HG03039 (cell line): ENCODE data around the gene ELL.

Experiments used
- ATAC-seq: cut with Tn5 transposase; IDR thresholded peaks from one replicate; pipeline ENCODE4 v1.9.1; 2021; ENCODE audit warnings: mild to moderate bottlenecking, moderate library complexity; ENCODE audit not compliant: unreplicated experiment

Gene ELL

DNA sequence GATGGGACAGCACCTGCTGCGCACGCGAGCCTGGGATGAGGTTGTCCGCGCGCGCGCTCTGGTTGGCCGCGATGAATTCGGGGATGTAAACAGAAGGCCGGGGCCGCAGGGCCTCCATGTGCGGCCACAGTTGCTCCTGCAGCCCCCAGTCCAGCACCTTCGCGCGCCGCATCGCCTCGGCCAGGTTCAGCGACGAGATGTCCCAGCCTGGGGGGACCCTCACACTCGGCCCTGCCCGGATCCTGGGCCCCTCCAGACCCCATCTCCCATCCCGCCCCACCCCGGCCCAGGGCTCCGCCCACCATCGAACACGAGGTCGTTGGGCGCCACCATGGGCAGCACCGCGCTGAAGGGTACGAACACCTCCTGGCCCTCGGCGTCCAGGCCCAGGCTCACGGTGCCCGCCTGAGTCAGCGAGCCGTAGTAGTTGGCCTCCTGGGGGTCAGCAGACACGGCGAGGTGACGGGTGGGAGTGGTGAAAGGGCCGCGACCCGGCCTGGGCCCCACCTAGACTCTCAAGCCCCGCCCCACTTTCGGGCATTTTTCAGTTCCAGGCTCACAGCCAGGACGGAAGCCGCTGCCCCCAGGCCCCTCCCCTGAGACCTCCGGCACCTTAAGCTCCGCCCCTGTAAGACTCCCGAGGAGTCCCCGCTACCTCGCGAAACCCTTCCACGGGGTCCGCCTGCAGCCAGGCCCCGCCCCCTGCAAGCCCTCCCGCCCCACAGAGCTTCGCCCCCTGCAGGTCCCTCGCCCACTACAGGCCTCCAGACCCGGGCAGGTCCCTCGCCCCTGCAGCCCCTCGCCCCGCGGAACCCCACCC, 85.0 kb downstream of the ELL start:
- ATAC-seq, result peak; percentile 40

DNA sequence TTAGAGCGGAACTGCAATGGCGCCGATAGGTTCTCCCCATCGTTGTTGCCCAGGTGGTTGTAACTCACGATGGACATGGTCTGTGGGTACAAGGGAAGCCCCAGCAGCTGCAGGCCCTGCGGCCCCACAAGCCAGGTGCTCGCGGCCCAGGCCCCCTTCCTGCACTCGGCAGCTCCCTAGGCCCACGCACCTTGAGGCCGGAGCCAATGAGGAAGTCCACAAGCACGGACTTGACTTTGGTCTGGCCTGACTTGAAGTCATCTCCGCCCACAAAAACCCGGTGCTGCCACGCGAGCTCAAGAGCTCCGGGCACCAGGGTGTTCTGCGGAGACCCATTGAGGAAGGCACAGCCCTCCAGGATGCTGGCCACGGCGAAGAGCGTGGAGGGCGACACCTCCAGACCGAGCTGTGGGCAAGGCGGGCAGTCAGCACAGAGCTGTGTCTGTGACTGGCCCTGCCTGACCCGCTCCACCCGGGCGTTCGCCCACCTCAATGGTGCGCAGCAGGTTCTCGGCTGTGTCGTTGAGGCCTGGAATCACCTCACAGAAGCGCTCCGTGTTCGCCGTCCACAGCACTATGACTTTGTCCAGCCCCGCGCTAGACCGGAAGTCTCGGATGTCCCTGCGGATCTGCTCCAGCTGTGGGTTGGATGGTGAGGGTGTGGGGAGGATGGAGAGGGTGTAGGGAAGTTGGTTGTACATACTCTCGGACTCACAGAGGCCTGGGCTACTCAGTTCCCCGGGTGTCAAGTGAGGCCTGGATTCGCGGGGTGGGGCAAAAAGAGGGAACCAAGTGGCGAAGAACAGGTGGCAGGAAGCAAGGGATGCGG, 85.8 kb downstream of the ELL start:
- no peak for ATAC-seq

DNA sequence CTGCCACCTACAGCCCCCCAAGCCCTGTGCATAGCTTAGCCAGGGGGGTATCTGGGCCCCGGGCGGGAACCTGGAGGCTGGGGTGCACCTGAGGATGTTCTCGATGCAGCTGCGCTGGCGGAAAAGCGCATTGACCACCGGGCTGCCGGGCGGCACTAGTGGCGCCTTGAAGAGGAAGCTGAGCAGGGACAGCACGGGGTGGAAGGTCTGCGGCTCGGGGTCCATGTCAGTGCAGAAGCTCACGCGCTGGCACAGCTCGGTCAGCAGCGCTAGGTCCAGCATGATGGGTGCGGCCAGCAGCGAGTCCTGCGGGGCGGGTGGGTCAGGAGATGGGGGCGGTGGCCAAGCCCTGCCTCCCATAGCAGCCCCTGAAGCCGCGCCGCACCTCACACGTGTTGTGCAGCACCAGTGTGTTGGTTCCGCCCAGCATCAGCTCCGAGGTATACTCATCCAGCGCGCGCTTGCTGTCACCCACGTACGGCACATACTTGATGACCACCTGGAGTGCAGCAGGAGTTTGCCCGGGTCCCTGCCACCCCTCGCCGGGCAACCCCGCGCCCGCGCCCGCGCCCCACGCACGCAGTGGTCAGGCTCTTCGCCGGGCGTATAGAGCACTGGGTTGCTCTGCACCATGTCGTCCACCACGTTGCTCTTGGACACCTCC, 86.6 kb downstream of the ELL start:
- ATAC-seq, result no peak

DNA sequence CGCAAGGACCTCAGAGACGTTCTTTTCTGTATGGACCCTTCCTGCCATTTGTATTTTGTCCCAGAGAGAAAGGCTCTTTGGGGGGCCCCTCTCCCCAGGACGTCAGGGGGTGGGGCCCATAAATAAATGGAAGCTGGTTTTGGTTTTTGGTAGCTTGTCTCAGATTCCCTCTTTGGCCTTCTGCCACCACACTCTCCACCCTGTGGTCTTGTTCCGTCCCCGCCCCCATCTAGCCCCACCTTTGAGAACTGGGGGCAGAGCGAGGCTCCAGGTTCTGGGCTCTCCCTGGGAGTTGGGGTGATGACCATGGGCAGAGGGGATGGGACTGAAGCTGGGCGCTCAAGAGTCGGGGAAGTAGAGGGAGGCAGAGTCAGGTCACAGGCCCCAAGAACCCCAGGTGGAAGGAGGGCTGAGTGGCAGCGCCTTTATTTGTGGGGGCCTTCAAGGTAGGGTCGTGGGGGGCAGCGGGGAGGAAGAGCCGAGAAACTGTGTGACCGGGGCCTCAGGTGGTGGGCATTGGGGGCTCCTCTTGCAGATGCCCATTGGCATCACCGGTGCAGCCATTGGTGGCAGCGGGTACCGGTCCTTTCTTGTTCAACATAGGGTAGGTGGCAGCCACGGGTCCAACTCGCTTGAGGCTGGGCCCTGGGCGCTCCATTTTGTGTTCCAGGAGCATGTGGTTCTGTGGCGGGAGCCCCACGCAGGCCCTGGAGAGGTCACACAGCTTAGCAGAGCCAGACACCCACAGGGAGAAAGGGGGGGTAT, 87.3 kb downstream of the ELL start:
- ATAC-seq, result no peak

DNA sequence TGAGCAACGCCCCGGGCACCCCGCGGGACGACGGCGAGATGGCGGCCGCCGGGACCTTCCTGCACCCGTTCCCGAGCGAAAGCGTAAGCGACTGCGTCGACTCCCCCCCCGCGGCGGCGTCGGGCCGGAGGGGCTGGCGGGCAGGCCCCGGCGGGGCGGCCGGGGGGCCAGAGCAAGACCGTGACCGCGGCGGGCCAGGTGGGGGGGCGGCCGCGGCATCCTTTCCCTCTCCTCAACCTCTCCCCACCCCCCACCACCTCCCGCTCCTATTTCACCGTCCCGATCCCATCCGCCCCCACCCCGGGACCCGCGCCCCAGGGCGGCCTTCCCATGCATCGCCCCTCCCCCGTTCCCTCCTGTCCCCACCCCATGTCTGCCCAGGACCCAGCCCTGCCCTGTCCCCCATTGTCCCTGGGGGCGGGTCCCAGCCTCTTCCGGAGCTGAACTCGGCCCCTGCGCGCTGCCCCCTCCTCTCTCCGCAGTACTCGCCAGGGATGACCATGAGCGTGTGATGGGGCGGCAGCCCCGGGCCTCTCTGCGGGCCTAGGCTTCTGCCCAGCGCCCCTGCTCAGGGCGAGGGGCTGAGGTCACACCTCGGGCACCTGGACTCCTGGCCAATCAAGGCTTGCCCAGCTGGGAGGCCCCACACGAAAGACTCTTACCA, 88.0 kb downstream of the ELL start:
- ATAC-seq, result no peak

DNA sequence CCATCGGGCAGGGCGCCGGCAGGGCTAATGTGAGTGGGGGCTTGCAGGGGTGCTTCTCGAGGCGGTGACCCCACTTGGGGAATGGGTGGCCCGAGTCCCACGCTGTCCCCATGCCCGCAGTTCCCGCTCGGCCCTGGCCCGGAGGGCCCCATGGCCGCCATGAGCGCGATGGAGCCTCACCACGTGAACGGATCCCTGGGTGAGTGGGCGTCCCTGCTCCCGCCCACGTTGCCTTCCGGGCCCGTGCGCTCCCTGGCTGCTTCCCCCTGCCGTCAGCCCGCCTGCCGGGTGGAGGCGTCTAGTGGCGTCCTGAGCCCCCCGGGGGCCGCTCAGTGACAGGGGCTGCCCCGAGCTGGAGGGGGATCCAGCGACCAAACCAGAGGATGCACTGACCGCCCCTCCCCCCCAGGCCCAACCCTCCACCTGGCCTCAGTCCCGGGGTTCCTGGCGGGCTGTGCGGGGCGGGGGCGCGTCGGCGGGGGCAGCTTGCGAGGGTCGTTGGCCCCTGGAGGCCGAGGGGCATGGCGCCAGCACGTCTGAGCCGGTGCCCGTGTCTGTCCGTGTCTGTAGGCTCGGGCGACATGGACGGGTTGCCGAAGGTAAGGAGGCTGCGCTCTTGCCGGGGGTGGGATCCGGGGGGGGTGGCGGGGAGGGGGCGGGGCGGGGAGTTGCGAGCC, 88.7 kb downstream of the ELL start:
- ATAC-seq, result no peak

DNA sequence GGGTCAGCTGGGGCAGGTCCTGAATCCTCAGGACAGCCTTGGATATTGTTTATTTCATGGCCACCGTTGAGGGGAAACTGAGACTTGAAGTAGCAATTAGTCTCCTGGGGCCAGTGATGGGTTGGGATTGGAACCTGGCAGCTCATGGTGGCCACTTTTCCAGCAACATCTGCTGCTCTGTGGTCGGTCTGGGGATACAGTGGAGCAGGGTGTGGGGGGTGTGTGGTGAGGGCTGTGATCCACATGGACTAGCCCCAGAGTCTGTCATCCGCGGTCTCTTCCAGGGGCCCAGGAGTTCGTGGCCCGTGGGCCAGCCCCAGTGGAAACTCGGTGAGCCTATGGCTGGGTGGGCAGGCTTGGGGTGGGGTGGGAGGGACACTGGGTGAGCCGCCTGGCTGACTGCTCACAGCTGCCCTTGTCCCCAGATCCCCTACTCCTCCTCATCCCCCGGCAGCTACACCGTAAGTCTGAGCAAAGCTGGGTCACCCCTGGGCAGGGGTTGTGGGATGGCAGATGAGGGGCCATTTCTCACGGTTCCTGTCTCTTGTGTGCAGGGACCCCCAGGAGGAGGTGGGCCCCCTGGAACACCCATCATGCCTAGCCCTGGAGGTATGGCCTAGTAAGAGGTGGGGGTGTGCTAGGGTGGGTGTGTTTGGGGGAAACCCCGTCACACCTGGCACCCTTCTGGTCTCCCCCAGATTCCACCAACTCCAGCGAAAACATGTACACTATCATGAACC, 89.4 kb downstream of the ELL start:
- no peak for ATAC-seq

DNA sequence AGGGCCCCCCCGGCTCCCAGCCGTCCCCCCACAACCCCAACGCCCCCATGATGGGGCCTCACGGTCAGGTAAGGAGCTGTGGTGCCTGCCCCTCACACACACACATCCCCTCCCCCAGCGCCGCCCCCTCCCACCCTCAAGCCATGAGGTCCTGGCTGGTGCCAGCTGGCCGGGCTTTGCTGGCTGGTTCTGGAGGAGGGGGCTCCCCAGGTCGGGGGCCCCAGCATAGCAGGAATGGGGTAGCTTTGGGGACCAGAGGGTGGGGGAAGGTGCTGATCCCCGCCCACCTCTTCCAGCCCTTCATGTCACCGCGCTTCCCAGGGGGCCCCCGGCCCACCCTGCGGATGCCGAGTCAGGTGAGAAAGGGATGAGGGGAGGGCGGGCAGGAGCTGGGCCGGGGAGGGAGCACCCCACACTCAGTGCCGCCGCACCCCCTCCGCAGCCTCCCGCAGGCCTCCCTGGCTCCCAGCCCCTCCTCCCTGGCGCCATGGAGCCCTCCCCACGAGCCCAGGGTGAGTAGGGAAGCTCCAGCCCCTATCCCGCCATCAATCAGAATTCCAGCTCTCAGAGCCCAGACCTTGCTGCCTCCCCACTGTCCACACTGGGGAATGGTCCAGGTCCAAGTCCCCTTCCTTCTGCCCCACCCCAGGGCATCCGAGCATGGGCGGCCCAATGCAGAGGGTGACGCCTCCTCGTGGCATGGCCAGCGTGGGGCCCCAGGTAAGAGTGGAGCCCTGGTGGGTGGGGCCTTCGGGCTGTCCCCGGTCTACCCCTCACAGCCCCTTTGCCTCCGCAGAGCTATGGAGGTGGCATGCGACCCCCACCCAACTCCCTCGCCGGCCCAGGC, 90.3 kb downstream of the ELL start:
- no peak for ATAC-seq

DNA sequence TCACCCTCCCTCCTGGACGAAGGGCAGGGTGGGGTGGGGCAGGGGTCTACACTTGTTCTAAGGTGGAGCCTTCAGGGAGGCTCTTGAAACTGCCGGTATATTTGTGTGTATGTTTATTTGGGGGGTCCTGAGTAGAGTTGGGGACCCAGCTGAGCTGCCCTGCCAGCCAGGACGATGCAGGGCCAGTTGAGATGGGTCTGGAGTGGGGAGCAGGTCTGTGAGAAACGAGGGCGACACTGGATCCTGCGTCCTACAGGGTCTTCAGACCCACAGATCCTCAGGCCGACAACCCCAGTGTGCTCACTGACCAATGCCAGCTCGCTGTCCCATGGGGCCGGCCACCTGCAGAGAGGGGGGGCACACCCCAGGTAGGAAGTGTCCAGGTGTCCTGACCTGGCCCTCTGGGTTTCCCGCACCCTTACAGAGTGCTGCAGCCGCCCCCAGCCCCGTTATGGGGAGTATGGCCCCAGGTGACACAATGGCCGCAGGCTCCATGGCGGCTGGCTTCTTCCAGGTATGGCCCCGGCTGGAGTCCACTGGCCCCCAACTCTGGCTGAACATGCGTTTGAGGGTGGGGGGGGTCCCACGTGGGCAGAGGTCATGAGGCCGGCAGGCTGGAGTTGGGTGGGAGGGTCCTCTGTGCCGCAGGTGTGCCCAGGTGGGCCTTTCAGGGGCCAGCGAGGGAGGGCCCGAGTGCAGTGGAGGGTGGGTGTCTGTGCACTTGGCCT, 91.3 kb downstream of the ELL start:
- no peak for ATAC-seq

DNA sequence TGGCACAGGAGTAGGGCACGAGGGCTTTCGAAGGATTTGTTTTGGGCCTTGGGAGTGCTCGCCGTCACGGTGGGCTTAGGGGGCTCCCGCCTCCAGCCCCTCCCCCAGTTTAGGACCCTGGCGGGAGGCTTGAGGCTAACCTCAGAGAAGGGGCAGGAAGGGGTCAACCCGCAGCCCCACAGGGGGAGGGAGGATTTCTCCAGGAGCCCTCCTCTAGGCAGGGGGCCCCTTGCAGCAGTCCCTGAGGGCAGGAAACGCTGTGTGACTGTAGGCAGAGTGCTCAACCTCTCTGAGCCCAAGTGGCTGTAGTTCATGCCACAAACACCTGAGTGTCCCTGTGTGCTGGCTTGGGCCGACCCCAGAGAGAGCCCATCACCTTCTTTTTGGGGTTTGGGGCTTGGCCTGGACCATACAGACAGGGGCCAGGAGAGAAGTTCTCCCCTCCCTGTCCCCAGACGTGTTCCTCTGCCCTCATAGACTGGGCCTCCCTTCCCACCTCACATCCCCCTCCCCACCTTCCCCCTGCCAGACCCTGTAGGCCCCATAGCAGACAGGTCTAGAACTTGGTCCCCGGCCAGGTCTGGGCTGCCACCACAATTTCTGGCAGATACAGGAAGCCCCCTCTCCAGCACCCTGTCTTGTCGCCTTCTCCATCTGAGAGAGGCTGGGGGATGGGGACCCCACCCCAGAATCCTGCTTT, 92.0 kb downstream of the ELL start:
- no peak for ATAC-seq

DNA sequence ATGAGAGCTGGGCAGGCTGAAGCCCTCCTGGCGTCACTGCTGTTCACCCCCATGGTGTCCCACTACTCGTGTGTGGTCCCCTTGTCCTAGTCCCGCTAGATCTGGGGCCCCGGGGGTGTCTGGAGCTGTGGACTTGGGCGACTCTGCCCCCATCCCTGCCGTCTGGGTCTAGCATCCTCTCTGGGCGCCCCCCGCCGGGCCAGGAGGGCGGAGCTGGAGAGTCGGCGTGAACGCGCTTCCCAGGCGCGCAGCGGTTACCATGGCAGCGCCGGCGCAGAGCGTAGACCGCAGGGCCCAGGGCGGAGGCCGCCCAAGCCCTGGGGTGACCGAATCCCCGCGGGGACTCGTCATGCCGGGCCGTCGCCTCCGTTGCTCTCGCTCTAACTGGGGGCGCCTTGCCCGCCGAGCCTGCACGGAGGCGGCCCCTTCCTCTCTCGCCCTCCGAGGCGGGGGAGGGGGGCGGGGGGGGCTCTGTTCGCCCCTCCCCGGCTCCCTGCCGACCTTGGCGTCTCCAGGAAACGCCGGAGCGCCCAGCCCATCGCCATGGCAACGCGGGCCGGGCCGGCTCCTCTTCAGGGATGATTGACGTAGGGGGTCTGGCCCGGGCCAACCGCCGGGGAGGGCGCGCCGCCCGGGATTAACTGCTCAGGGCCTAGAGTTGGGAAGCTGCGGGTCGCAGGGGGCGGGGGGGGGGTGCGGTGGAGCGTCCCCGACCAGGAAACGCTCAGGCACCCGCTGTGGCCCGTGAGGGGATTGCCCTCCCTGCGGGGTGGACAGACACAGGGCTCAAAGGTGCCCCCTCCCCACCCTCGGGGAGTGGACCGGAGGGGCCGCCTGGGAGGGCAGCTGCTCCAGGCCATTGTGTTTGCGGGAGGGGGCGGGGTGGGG, 92.8 kb downstream of the ELL start:
- no peak for ATAC-seq

DNA sequence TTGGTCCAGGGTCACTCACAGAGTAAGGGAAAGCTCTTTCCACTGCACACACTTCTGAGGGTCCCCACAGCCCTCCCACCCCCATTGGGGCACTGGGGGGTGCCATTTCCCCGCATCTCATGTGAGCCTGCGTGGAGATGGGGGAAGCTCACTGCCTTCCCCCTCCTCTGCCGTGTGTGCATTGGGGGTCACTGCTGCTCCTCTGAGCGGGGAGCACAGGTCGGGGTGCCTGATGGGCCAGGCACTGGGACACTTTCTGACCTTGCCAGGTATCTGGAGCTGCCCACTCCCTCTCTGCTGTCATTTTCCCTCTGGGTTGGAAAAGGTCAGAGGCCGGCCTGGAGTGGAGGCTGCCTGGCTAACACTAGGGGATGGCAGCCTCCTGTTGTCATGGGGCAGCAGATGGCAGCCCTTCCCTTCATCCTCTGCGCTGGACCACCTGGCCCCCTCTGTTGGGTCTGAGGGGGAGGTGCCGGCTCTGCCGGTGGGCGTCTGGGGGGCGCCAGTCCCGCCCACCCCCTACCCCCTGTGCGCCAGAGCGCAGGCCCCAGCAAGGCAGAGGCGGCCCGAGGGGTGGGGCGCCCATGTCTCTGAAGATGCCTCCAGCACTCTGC, 93.6 kb downstream of the ELL start:
- no peak for ATAC-seq

DNA sequence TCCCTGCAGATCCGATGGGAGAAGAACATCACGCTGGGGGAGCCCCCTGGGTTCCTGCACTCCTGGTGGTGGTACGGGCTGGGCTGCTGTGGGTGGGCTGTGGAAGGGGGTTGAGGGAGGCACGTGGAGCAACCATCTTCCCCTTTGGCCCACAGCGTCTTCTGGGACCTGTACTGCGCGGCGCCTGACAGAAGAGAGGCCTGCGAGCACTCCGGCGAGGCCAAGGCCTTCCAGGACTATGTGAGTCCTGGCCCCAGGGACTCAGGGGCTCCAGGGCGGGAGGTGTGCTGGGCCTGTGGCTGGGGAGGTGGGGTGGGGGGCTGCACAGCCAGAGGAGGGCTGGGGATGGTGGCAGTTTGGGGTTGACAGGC, 94.1 kb downstream of the ELL start:
- ATAC-seq, result no peak

DNA sequence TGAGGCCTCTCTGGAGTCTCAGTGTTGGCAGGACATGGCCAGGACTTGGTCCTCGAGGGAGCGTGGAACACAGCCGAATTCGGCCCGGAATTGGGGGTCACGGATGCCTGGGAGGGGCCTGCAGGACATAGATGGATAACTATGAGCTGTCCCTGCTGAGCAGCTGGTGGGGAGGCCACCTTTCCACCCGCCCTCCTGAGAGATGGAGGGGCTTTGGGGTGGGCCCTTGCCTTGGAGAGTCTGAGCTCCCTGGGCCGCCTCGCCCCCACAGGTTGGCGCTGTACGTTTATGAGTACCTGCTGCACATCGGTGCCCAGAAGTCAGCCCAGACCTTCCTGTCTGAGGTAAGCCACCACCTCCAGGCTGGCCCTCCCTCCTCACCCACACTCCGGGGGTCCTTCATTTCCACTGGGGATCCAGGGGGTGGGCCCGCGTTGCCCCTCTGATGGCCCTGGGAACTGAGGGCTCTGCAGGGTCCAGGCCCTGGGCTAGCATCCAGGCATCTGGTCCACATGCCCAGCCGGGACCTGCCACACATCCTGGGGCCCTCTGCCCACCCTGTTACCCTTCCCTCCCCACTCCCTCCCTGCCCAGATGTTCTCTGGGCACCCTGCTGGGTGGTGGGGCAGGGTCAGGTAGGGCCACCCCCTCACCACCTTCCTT, 94.7 kb downstream of the ELL start:
- ATAC-seq, result no peak

DNA sequence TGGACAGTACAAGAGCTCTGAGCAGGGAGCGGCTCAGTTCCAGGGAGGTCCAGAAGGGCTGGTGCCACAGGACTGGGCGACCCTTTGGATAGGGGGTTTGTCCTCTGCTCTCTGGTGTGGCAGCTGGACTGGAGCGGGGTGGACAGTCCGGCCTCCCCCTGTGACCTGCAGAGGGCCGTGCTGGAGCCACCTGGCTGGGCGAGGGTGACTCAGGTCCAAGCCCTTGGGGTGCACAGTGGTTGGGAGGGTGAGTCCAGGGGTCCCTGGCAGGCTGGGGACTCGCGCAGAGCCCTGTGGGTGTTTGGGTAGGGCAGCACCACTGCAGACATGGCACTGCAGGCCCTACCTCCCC, 95.5 kb downstream of the ELL start:
- no peak for ATAC-seq
